Mesendoderm (in vitro differentiated cells): Measurements from ENCODE around the gene LGALS7B. TPM values are rescaled to one million over a fixed set of nuclear protein-coding genes. Genes with fewer than 3 reads are reported as not detected.

Source experiments
- DNase-seq: peaks from one replicate; pipeline ENCODE4 v3.0.0; 2013
- H2AK5ac ChIP-seq: 2 replicates; pipeline ENCODE4 v1.6.1; 2013; ENCODE audit warnings: low read length, inconsistent platforms
- H2BK120ac ChIP-seq: 2 replicates; pipeline ENCODE4 v1.6.1; 2013; ENCODE audit warnings: low read depth, mild to moderate bottlenecking, low read length, moderate library complexity, mixed read lengths
- H2BK15ac ChIP-seq: replicated peaks from 2 replicates; pipeline ENCODE4 v1.6.1; 2013; ENCODE audit warnings: low read depth, mild to moderate bottlenecking, moderate library complexity
- H2BK5ac ChIP-seq: 2 replicates; pipeline ENCODE4 v1.6.1; 2013; ENCODE audit warnings: low read length, inconsistent platforms
- H3K18ac ChIP-seq: 2 replicates; pipeline ENCODE4 v1.6.1; 2013; ENCODE audit warnings: mild to moderate bottlenecking, low read length, mixed read lengths
- H3K23ac ChIP-seq: one replicate; pipeline ENCODE4 v1.6.1; 2013; ENCODE audit warnings: low read length
- H3K27ac ChIP-seq: 2 replicates; pipeline ENCODE4 v1.5.1; 2013; ENCODE audit warnings: low read depth, mild to moderate bottlenecking, inconsistent platforms, low read length, moderate library complexity
- H3K27me3 ChIP-seq: 2 replicates; pipeline ENCODE4 v1.6.1; 2013; ENCODE audit warnings: low read length, control low read depth, mild to moderate bottlenecking, inconsistent platforms; ENCODE audit not compliant: insufficient read depth, poor library complexity
- H3K36me3 ChIP-seq: 2 replicates; pipeline ENCODE4 v1.6.1; 2013; ENCODE audit warnings: low read length, inconsistent platforms; ENCODE audit not compliant: control insufficient read depth, insufficient read depth
- H3K4ac ChIP-seq: one replicate; pipeline ENCODE4 v1.6.1; 2013; ENCODE audit warnings: low read depth, mild to moderate bottlenecking, low read length, moderate library complexity
- H3K4me1 ChIP-seq: 2 replicates; pipeline ENCODE4 v1.6.1; 2013; ENCODE audit warnings: low read depth, low read length, inconsistent platforms; ENCODE audit not compliant: control insufficient read depth
- H3K4me2 ChIP-seq: 2 replicates; pipeline ENCODE4 v1.6.1; 2013; ENCODE audit warnings: low read length
- H3K4me3 ChIP-seq: 2 replicates; pipeline ENCODE4 v1.5.1; 2013; ENCODE audit warnings: mild to moderate bottlenecking, low read length
- H3K56ac ChIP-seq: one replicate; pipeline ENCODE4 v1.6.1; 2013; ENCODE audit warnings: low read length
- H3K79me1 ChIP-seq: 2 replicates; pipeline ENCODE4 v1.6.1; 2013; ENCODE audit warnings: low read length, inconsistent platforms
- H3K79me2 ChIP-seq: 2 replicates; pipeline ENCODE4 v1.6.1; 2013; ENCODE audit warnings: mild to moderate bottlenecking, low read length; ENCODE audit not compliant: control insufficient read depth, insufficient read depth
- H3K9ac ChIP-seq: 2 replicates; pipeline ENCODE4 v1.6.1; 2013; ENCODE audit warnings: low read length, inconsistent platforms
- H4K5ac ChIP-seq: one replicate; pipeline ENCODE4 v1.6.1; 2013; ENCODE audit warnings: low read length
- H4K8ac ChIP-seq: one replicate; pipeline ENCODE4 v1.6.1; 2013; ENCODE audit warnings: low read depth, mild to moderate bottlenecking, control low read depth, low read length, moderate library complexity
- WGBS: extraction: QIAGEN DNeasy Blood & Tissue Kit; methylation state at CpG from one replicate; pipeline ENCODE4 v1.1.7; 2013; ENCODE audit warnings: low lambda C conversion rate, missing lambda C conversion rate; ENCODE audit not compliant: insufficient coverage; ENCODE audit errors: extremely low coverage; 5-methylcytosine and 5-hydroxymethylcytosine counted together
- polyA plus RNA-seq, 2 experiments: library from polyadenylated mRNA; stranded (reverse); fragments of 200-250 nt; gene quantifications; one replicate each; pipeline ENCODE4 v1.2.3, GENCODE V29; 2013

Gene LGALS7B
- polyA plus RNA-seq (2013, experiment 1 of 2), result 0.87 TPM
- 0.38 TPM for polyA plus RNA-seq (2013, experiment 2 of 2)

DNA sequence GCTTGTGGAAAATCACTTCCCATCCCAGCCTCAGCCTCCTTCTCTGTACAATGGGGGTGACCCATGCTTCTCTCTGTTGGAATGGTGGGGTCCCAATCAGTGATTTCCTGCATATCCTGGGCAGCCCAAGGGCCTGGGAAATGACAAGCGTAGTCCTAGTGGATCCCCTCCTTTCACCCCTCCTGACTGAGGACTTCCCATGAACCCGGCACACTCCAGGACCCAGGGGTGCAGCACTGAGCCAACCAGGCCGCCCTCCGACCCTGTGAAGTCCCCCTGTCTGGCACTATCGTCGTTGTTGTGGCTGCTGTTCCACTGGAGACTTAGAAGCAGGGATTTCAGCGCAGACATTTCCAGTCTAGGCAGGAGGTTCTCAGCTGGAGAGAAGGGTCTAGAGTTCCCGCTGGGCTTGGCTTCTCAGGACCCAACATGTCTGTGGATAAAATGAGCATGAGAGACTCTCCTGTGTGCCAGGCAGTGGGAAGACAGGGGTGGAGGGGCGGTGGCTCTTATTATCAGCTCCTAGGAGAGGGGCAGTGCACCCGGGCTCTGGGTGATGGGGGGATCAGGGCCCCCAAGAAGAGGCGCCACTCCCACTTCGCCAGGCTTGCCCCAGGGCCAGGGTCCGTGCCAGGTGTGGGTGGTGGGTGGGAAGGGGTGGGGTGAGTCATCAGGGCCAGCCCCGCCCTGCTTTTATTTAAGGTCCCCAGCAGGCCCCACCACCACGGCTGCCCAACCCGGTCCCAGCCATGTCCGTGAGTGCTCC, at the start of gene LGALS7B:
Gene LGALS7B, plus strand, starts transcription at position 723 of the 766 bp plus-strand sequence. Its CDS starts 27 bp downstream, at position 750.
- Histone ChIP-seq H3K56ac (peak within 1 kb of the TSS; percentile 15), H3K36me3 (no peaks in the 10 kb centered on the region), H3K23ac (no peak within 1 kb of the TSS), H2BK15ac (no peak within 1 kb of the TSS), H3K79me1 (no peaks in the 10 kb centered on the region), H3K4me1 (no peaks in the 10 kb centered on the region), H3K9ac (no peak within 1 kb of the TSS), H3K4me3 (no peak within 1 kb of the TSS), H2BK5ac (no peak within 1 kb of the TSS), H3K4ac (no peak within 1 kb of the TSS), H3K79me2 (no peaks in the 10 kb centered on the region), H3K18ac (no peak within 1 kb of the TSS), H4K5ac (no peak within 1 kb of the TSS), H2AK5ac (no peak within 1 kb of the TSS), H3K27me3 (no peaks in the 10 kb centered on the region), H2BK120ac (no peak within 1 kb of the TSS), H4K8ac (no peak within 1 kb of the TSS), H3K27ac (no peak within 1 kb of the TSS), H3K4me2 (no peak within 1 kb of the TSS)
- no CpG with 5 or more reads among the region's 17 CpGs for WGBS
- no peak for DNase-seq

DNA sequence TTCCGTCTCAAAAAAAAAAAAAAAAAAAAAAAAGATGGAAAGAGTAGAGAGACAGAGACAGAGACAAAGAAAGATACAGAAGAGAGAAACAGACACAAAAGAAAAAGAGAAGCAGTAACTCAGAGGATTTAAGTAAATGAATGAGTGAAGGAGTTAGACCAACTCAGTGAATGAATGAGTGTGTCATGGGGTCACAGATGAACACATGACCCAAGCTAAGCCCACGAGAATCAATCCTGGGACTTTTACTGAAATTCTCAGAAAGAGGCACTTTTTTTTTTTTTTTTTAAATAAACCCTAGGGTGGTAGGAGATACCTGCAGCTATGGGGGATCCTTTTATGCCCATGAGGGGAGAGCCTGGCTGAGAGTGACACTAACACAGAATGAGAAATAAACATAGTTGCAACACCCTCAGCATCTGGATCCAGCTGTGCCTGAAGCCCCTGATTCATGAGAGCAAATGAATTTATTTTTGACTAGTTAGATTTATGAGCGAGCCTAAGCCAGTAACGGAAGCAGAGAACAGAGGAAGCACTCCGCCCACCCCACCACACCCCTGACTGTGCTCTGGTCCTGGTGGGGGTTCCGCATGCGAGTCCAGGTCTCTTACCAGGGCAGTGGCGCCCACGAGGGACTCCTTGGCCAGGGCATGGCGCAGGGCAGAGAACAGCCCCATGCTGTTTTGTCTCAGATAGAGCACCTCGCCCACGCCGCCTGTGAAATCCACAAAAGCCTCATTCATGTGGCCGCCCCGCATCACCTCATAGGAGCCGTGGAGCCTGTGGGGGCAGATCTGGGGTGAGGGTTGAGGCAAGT, 49.4 kb upstream of the LGALS7B start:
- H3K4me3 ChIP-seq, result no peak overlapping the region
- no peak overlapping the region for H2BK120ac ChIP-seq
- DNase-seq, result no peak
- H3K4me1 ChIP-seq, result no peaks in the 10 kb centered on the region
- H3K79me2 ChIP-seq, result no peaks in the 10 kb centered on the region
- H2BK15ac ChIP-seq, result no peak overlapping the region
- no peak overlapping the region for H3K56ac ChIP-seq
- H3K27ac ChIP-seq, result no peak overlapping the region
- WGBS, result no CpG with 5 or more reads among the region's 16 CpGs
- no peaks in the 10 kb centered on the region for H3K27me3 ChIP-seq
- H4K8ac ChIP-seq, result no peak overlapping the region
- no peak overlapping the region for H3K9ac ChIP-seq
- no peak overlapping the region for H3K23ac ChIP-seq
- H2AK5ac ChIP-seq, result no peak overlapping the region
- no peak overlapping the region for H3K4ac ChIP-seq
- H3K79me1 ChIP-seq, result no peaks in the 10 kb centered on the region
- no peak overlapping the region for H4K5ac ChIP-seq
- no peak overlapping the region for H3K4me2 ChIP-seq
- H2BK5ac ChIP-seq, result no peak overlapping the region
- H3K36me3 ChIP-seq, result no peaks in the 10 kb centered on the region
- no peak overlapping the region for H3K18ac ChIP-seq

DNA sequence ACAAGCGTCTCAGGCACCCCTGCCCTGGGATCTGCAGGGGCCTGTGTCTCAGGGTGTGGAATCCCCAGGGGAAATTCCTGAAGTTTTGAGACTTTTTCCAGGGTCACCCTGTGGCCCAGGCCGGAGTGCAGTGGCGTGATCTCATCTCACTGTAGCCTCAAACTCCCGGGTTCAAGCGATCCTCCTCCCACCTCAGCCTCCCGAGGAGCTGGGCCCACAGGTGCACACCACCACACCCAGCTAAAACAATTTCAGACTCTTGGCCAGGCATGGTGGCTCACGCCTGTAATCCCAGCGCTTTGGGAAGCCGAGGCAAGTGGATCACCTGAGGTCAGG, 48.8 kb upstream of the LGALS7B start:
- Histone ChIP-seq H3K4me2 (no peak overlapping the region), H3K79me1 (no peaks in the 10 kb centered on the region), H2BK120ac (no peak overlapping the region), H3K27me3 (no peaks in the 10 kb centered on the region), H3K4me3 (no peak overlapping the region), H3K56ac (no peak overlapping the region), H3K27ac (no peak overlapping the region), H3K23ac (no peak overlapping the region), H2BK5ac (no peak overlapping the region), H3K4me1 (no peaks in the 10 kb centered on the region), H2AK5ac (no peak overlapping the region), H4K5ac (no peak overlapping the region), H3K9ac (no peak overlapping the region), H4K8ac (no peak overlapping the region), H3K79me2 (no peaks in the 10 kb centered on the region), H3K4ac (no peak overlapping the region), H2BK15ac (no peak overlapping the region), H3K36me3 (no peaks in the 10 kb centered on the region), H3K18ac (no peak overlapping the region)
- DNase-seq, result no peak
- WGBS, result no CpG with 5 or more reads among the region's 9 CpGs

DNA sequence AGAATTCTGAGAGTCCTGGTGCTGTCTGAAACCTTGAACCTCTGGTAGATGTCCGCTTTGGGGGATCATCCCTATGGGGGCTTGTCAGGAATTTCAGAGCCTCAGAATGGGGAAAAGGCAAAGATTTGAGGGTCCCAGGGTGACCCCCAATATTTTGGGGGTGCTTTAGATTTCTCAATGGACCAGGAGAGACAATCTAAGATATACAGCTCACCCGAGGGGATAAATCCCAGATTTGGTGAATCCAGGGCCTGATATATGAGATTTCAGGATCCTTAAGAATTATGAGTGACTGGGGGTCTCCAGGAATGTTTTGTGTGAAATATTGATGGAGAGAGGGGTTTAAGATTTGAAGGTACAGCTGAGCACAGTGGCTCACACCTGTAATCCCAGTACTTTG, 48.1 kb upstream of the LGALS7B start:
- no peaks in the 10 kb centered on the region for H3K4me1 ChIP-seq
- no peak overlapping the region for H4K5ac ChIP-seq
- no peak overlapping the region for H4K8ac ChIP-seq
- DNase-seq, result no peak
- WGBS, result no CpG with 5 or more reads among the region's 2 CpGs
- H2BK120ac ChIP-seq, result no peak overlapping the region
- no peaks in the 10 kb centered on the region for H3K79me1 ChIP-seq
- no peaks in the 10 kb centered on the region for H3K36me3 ChIP-seq
- no peak overlapping the region for H3K4me3 ChIP-seq
- no peak overlapping the region for H2BK5ac ChIP-seq
- no peak overlapping the region for H3K4ac ChIP-seq
- no peak overlapping the region for H3K18ac ChIP-seq
- H3K23ac ChIP-seq, result no peak overlapping the region
- H3K79me2 ChIP-seq, result no peaks in the 10 kb centered on the region
- no peak overlapping the region for H3K4me2 ChIP-seq
- no peak overlapping the region for H2AK5ac ChIP-seq
- H3K56ac ChIP-seq, result no peak overlapping the region
- H3K27ac ChIP-seq, result no peak overlapping the region
- no peak overlapping the region for H3K9ac ChIP-seq
- no peak overlapping the region for H2BK15ac ChIP-seq
- H3K27me3 ChIP-seq, result no peaks in the 10 kb centered on the region

DNA sequence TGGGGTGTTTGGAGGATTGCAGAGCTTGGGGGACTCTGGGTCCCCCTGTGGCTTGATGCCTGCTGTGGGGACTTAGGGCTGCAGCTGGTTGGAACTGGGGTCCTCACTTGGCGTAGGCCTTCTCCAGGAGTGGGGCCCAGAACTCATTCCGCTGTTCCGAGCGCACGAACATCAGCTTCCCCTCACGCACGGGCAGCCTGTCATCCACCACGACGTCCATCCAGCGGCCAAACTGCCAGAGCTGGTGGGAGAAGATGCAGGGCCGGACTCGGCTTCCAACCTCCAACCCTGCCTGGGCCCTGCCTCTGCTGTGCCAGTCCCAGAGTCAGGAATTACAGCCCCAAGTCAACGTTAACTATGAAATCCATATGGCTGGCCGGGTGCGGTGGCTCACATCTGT, 47.3 kb upstream of the LGALS7B start:
- Histone ChIP-seq H3K18ac (no peak overlapping the region), H2AK5ac (no peak overlapping the region), H3K27ac (no peak overlapping the region), H4K5ac (no peak overlapping the region), H3K9ac (no peak overlapping the region), H3K79me2 (no peaks in the 10 kb centered on the region), H2BK15ac (no peak overlapping the region), H3K27me3 (no peaks in the 10 kb centered on the region), H3K4ac (no peak overlapping the region), H3K4me2 (no peak overlapping the region), H2BK120ac (no peak overlapping the region), H3K4me3 (no peak overlapping the region), H3K4me1 (no peaks in the 10 kb centered on the region), H3K23ac (no peak overlapping the region), H3K36me3 (no peaks in the 10 kb centered on the region), H2BK5ac (no peak overlapping the region), H4K8ac (no peak overlapping the region), H3K79me1 (no peaks in the 10 kb centered on the region), H3K56ac (no peak overlapping the region)
- whole genome bisulfite sequencing, result no CpG with 5 or more reads among the region's 15 CpGs
- DNase-seq, result no peak
